GM10266 (cell line): ENCODE data around the gene GALNT9.

Experiments
- DNase-seq: peaks from one replicate; pipeline ENCODE4 v3.0.0; 2012; ENCODE audit errors: extremely low spot score
- TF ChIP-seq, protein P1 (sequence below): IDR thresholded peaks from 2 replicates; pipeline ENCODE4 v1.5.1; 2012; ENCODE audit warnings: mild to moderate bottlenecking, low read depth; ENCODE audit not compliant: control insufficient read depth, insufficient read depth; ENCODE audit errors: missing control alignments

GALNT9 gene

DNA sequence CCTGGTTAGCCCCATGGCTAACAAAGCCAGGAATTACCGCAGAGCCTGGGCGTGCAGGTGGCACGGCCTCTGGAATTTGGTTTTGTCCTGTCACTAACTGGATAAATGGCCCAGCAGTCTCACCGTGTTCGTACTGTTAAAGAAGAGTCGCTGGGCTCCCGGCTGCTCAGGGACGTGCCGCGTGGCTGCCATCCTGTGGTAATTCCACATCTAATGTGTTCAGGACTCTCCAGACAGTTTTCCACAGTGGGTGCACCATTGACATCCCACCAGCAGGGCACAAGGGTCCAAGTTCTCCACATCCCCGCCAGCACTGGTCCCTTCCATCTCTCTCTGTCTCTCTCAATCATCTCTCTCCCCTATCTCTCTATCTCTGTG lies 165.5 kb downstream of the GALNT9 start:
- TF ChIP-seq, protein P1, sequence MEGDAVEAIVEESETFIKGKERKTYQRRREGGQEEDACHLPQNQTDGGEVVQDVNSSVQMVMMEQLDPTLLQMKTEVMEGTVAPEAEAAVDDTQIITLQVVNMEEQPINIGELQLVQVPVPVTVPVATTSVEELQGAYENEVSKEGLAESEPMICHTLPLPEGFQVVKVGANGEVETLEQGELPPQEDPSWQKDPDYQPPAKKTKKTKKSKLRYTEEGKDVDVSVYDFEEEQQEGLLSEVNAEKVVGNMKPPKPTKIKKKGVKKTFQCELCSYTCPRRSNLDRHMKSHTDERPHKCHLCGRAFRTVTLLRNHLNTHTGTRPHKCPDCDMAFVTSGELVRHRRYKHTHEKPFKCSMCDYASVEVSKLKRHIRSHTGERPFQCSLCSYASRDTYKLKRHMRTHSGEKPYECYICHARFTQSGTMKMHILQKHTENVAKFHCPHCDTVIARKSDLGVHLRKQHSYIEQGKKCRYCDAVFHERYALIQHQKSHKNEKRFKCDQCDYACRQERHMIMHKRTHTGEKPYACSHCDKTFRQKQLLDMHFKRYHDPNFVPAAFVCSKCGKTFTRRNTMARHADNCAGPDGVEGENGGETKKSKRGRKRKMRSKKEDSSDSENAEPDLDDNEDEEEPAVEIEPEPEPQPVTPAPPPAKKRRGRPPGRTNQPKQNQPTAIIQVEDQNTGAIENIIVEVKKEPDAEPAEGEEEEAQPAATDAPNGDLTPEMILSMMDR = no peak
- DNase-seq = no peak

DNA sequence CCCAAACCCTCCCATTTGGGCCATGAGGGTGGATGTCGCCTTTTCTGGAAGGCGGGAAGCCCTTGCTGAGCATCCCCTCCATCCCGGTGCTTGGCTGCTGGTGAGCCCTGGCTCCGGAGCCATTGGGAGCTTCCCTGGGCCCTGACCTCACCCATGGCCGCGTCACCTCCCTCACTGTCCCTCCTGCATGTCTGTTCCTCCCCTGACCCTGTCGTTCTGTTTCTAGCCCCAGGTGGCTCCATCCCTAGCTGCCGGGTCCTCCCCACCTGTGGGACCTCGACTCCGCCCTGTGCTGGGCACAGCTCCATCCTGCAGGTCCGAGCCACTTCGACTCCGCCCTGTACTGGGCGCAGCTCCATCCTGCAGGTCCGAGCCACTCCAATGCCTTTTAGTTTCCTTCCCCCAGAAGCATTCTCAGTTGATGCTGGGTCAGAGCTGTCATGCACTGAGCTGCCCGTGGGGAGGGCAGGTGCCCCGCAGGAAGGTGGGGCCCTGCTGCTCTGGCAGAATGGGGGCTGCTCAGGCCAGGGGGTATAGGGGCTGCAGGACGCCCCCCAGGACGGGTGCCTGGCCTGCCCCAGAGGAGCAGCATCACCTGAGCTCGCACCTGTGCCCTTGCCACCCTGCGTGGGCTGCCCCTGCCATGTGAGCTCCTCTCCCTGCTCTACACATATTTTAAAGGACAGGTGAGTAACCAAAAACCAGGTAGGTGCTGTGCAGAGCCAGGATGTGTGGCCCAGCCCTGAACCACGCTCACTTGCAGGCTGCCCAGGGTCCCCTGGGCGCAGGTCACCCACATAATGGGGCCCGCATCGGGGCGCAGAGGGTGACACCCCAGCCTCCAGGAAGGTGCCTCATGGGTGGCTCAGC lies 166.1 kb downstream of the GALNT9 start:
- TF ChIP-seq, protein P1 = no peak
- DNase-seq = no peak

GRCh38 chr12:132162508-132163031 lies 166.8 kb downstream of the GALNT9 start:
- no peak for DNase-seq
- TF ChIP-seq, protein P1 = no peak

- no peak for DNase-seq
- TF ChIP-seq, protein P1 = no peak
Observed at GRCh38 chr12:132161796-132162507, 167.4 kb downstream of the GALNT9 start.

- TF ChIP-seq, protein P1 = no peak
- no peak for DNase-seq
Observed at GRCh38 chr12:132161036-132161781, 168.2 kb downstream of the GALNT9 start.

- TF ChIP-seq, protein P1 = no peak
- no peak for DNase-seq
Observed at GRCh38 chr12:132160601-132161035, 168.8 kb downstream of the GALNT9 start.

DNA sequence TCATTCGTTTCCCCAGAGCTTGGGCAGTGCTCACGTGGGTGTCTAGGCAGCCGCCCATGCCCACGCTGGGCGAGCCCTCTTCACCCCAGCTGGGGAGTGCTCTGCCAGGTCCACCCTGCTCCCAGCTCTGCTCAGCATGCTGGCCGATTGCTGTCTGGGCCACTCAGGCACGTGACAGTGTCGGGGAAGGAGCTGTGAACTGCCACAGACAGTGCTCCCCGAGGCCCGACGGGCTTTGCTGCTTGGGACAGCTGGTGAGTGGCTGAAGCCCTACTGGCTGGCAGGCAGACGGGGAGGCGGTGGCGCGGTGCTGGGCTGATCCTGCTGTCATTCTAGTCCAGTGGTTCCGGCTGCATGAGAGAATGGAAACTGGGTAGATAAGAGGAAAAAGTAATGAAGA lies 169.4 kb downstream of the GALNT9 start:
- DNase-seq = no peak
- TF ChIP-seq, protein P1 = no peak
